Common myeloid progenitor, CD34-positive (primary cell): ENCODE results near the gene EIF4A2.

Source experiments
- CTCF ChIA-PET: fragments of 350-600 bp; sonication (Branson Sonifier 250); formaldehyde crosslinking; loops from one replicate; lab custom pipeline; 2021; ENCODE audit warnings: antibody characterized with exemption; lab: Charles Lee
- POLR2A ChIA-PET: fragments of 350-600 bp; sonication (Branson Sonifier 250); formaldehyde crosslinking; loops from one replicate; lab custom pipeline; 2021; ENCODE audit warnings: antibody characterized with exemption; lab: Charles Lee
- DNase-seq, 3 donors: peaks; one replicate each; pipeline versions ENCODE4 v3.0.0 to v3.0.0-alpha.2; 2013
- H3K27ac ChIP-seq, 2 experiments: 1 replicate in 1 of 2; 2 replicates in 1 of 2; pipeline ENCODE4 v1.7.0; 2013; ENCODE audit warnings: inconsistent platforms in 2 of 2, low read length in 2 of 2, mild to moderate bottlenecking in 2 of 2, low read depth in 1 of 2, moderate library complexity in 1 of 2; ENCODE audit not compliant: severe bottlenecking in 2 of 2, insufficient read depth in 1 of 2, poor library complexity in 1 of 2
- H3K27me3 ChIP-seq, 5 experiments: replicated peaks in 2 of 5; 1 replicate in 3 of 5; 2 replicates in 2 of 5; pipeline versions ENCODE4 v1.6.1 to v1.7.0; 2013; ENCODE audit warnings: low read length in 4 of 5, mild to moderate bottlenecking in 2 of 5, moderate library complexity in 2 of 5, inconsistent platforms in 1 of 5; ENCODE audit not compliant: insufficient read depth in 5 of 5, control insufficient read depth in 4 of 5
- H3K36me3 ChIP-seq, 4 experiments: 1 replicate in 2 of 4; 2 replicates in 2 of 4; pipeline versions ENCODE4 v1.6.1 to v1.7.0; 2013; ENCODE audit warnings: low read length in 3 of 4, control low read depth in 1 of 4, mild to moderate bottlenecking in 1 of 4; ENCODE audit not compliant: control insufficient read depth in 4 of 4, insufficient read depth in 4 of 4
- H3K4me1 ChIP-seq, 4 experiments: 1 replicate in 3 of 4; 2 replicates in 1 of 4; pipeline versions ENCODE4 v1.6.1 to v1.7.1; 2013; ENCODE audit warnings: low read length in 3 of 4, mild to moderate bottlenecking in 3 of 4, control low read depth in 1 of 4, inconsistent platforms in 1 of 4, moderate library complexity in 1 of 4; ENCODE audit not compliant: control insufficient read depth in 4 of 4, insufficient read depth in 4 of 4; ENCODE audit errors: control extremely low read depth in 1 of 4
- H3K4me3 ChIP-seq, 7 experiments: 1 replicate in 4 of 7; 2 replicates in 3 of 7; pipeline versions ENCODE4 v1.5.1 to v1.7.0; 2013; ENCODE audit warnings: mild to moderate bottlenecking in 7 of 7, low read length in 6 of 7, moderate library complexity in 6 of 7, inconsistent platforms in 2 of 7, low read depth in 2 of 7, control low read depth in 1 of 7; ENCODE audit not compliant: insufficient read depth in 4 of 7, control insufficient read depth in 1 of 7; ENCODE audit errors: extremely low read depth in 1 of 7
- H3K9me3 ChIP-seq, 5 experiments: 1 replicate in 4 of 5; 2 replicates in 1 of 5; pipeline versions ENCODE4 v1.6.1 to v1.7.1; 2013; ENCODE audit warnings: low read length in 4 of 5, mild to moderate bottlenecking in 2 of 5, inconsistent platforms in 1 of 5, low read depth in 1 of 5, moderate library complexity in 1 of 5; ENCODE audit not compliant: control insufficient read depth in 4 of 5, insufficient read depth in 2 of 5; ENCODE audit errors: control extremely low read depth in 1 of 5
- WGBS: methylation state at CpG from one replicate; pipeline ENCODE4 v1.1.5; 2013; ENCODE audit not compliant: insufficient coverage; 5-methylcytosine and 5-hydroxymethylcytosine counted together

Gene EIF4A2

GRCh38 chr3:186783731-186784515 is 546 bp downstream of the EIF4A2 start:
- peak; percentile 80 to 88 (median 87) for DNase-seq
- H3K36me3 ChIP-seq, result peaks cover 24 to 49% (median 43%) of the 10 kb centered on the region in 4 experiments
- CTCF ChIA-PET, result interaction anchor here (0.8 to 3.7 kb wide), 7 partner anchors 9 to 174 kb away, joined by 3 to 12 read pairs (median 4); no protein-coding TSS in a partner anchor
- no peaks in the 10 kb centered on the region for H3K27me3 ChIP-seq
- POLR2A ChIA-PET, result interaction anchor here (0.5 to 2.3 kb wide), 21 partner anchors 8 to 735 kb away, joined by 3 to 32 read pairs (median 4); partner anchors contain the start of genes DNAJB11, ETV5 and RFC4
- H3K9me3 ChIP-seq, result no peaks in the 10 kb centered on the region
- H3K4me3 ChIP-seq, result peak overlapping the region; percentile 93 to 100 (median 97)
- under 1% methylated on average over 56 of the region's 56 CpGs for WGBS
- H3K4me1 ChIP-seq, result peaks cover 18 to 38% (median 32%) of the 10 kb centered on the region in 4 experiments
- H3K27ac ChIP-seq, result peak overlapping the region; percentile 97 to 98

- WGBS, result 41% methylated on average over 5 of the region's 7 CpGs
- Histone ChIP-seq H3K9me3 (no peaks in the 10 kb centered on the region), H3K4me3 (peak overlapping the region in 6 of 7 experiments; percentile 93 to 100 (median 98)), H3K27ac (peak overlapping the region; percentile 97 to 98), H3K27me3 (no peaks in the 10 kb centered on the region), H3K36me3 (peaks cover 24 to 57% (median 49%) of the 10 kb centered on the region in 4 experiments), H3K4me1 (peaks cover 18 to 38% (median 32%) of the 10 kb centered on the region in 4 experiments)
- DNase-seq, result no peak
- POLR2A ChIA-PET, result interaction anchor here (0.5 to 2.3 kb wide), 7 partner anchors 18 to 853 kb away, joined by 3 to 16 read pairs (median 5); partner anchors contain the start of gene RFC4
- CTCF ChIA-PET, result interaction anchor here (0.7 to 3.7 kb wide), 8 partner anchors 8 to 170 kb away, joined by 3 to 12 read pairs (median 4); no protein-coding TSS in a partner anchor
Measured at GRCh38 chr3:186784820-186785494, 1.6 kb downstream of the EIF4A2 start.

GRCh38 chr3:186785495-186786018 is 2.2 kb downstream of the EIF4A2 start:
- H3K27me3 ChIP-seq, result no peaks in the 10 kb centered on the region
- WGBS, result 55% methylated on average over 2 of the region's 7 CpGs
- H3K9me3 ChIP-seq, result no peaks in the 10 kb centered on the region
- H3K27ac ChIP-seq, result peak overlapping the region; percentile 6 to 98
- DNase-seq, result no peak
- peaks cover 18 to 38% (median 32%) of the 10 kb centered on the region in 4 experiments for H3K4me1 ChIP-seq
- ChIA-PET POLR2A (interaction anchor here (0.8 kb wide), 1 partner anchor 854 kb away, joined by 3 read pairs; no protein-coding TSS in a partner anchor), CTCF (interaction anchor here (0.7 to 3.7 kb wide), 3 partner anchors 20 to 171 kb away, joined by 3 to 12 read pairs (median 3); no protein-coding TSS in a partner anchor)
- H3K36me3 ChIP-seq, result peaks cover 24 to 63% (median 53%) of the 10 kb centered on the region in 4 experiments
- H3K4me3 ChIP-seq, result peak overlapping the region in 6 of 7 experiments; percentile 93 to 100 (median 98)

GRCh38 chr3:186786922-186787321 is 3.5 kb downstream of the EIF4A2 start:
- POLR2A ChIA-PET, result no interaction called here
- Histone ChIP-seq H3K36me3 (peaks cover 27 to 70% (median 55%) of the 10 kb centered on the region in 4 experiments), H3K27ac (no peak overlapping the region), H3K9me3 (no peaks in the 10 kb centered on the region), H3K4me1 (peaks cover 18 to 38% (median 32%) of the 10 kb centered on the region in 4 experiments), H3K4me3 (peak overlapping the region in 1 of 7 experiments; percentile 48), H3K27me3 (no peaks in the 10 kb centered on the region)
- DNase-seq, result no peak
- 97% methylated on average over 3 of the region's 3 CpGs for WGBS
- CTCF ChIA-PET, result no interaction called here

GRCh38 chr3:186787642-186788481 is 4.5 kb downstream of the EIF4A2 start:
- Histone ChIP-seq H3K4me3 (peak overlapping the region in 1 of 7 experiments; percentile 48), H3K36me3 (peaks cover 30 to 80% (median 59%) of the 10 kb centered on the region in 4 experiments), H3K4me1 (peaks cover 18 to 32% (median 27%) of the 10 kb centered on the region in 4 experiments), H3K27me3 (no peaks in the 10 kb centered on the region), H3K9me3 (no peaks in the 10 kb centered on the region), H3K27ac (no peak overlapping the region)
- no peak for DNase-seq
- 96% methylated on average over 12 of the region's 15 CpGs for WGBS
- CTCF ChIA-PET, result interaction anchor here (0.6 to 1.2 kb wide), 2 partner anchors 34 to 66 kb away, joined by 4 read pairs; no protein-coding TSS in a partner anchor
- POLR2A ChIA-PET, result no interaction called here
